Measurements from ENCODE around the gene SPPL3. TPM values are rescaled to one million over a fixed set of nuclear protein-coding genes. Genes with fewer than 3 reads are reported as not detected.

Gene SPPL3
- total RNA-seq, 4 donors from 2014 or later = 25.7 to 37.5 (median 34.7) TPM

GRCh38 chr12:120932058-120932457 is 27.9 kb upstream of the SPPL3 start:
- H3K36me3 ChIP-seq = no peaks in the 10 kb centered on the region
- no peak overlapping the region for H3K4me3 ChIP-seq (replicated peaks in 1 of 3)
- H3K27ac ChIP-seq = no peak overlapping the region
- DNase-seq = no peak
- H3K9me3 ChIP-seq = no peaks in the 10 kb centered on the region
- H3K4me1 ChIP-seq = peaks cover 7 to 8% of the 10 kb centered on the region in 2 donors
- intact Hi-C loops (cut with DNase I) = no loop called here
- WGBS, 2 donors = 81 to 83% methylated on average over 7 of the region's 7 CpGs
- TF ChIP-seq POLR2A (IDR thresholded peaks at IDR 0.05) = no peak
- TF ChIP-seq, protein P1, sequence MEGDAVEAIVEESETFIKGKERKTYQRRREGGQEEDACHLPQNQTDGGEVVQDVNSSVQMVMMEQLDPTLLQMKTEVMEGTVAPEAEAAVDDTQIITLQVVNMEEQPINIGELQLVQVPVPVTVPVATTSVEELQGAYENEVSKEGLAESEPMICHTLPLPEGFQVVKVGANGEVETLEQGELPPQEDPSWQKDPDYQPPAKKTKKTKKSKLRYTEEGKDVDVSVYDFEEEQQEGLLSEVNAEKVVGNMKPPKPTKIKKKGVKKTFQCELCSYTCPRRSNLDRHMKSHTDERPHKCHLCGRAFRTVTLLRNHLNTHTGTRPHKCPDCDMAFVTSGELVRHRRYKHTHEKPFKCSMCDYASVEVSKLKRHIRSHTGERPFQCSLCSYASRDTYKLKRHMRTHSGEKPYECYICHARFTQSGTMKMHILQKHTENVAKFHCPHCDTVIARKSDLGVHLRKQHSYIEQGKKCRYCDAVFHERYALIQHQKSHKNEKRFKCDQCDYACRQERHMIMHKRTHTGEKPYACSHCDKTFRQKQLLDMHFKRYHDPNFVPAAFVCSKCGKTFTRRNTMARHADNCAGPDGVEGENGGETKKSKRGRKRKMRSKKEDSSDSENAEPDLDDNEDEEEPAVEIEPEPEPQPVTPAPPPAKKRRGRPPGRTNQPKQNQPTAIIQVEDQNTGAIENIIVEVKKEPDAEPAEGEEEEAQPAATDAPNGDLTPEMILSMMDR (IDR thresholded peaks at IDR 0.05) = no peak
- no peaks in the 10 kb centered on the region for H3K27me3 ChIP-seq

GRCh38 chr12:120930032-120930431 is 25.9 kb upstream of the SPPL3 start:
- no peak for DNase-seq
- TF ChIP-seq POLR2A (IDR thresholded peaks at IDR 0.05) = no peak
- TF ChIP-seq, protein P1 (IDR thresholded peaks at IDR 0.05) = no peak
- no peak overlapping the region for H3K4me3 ChIP-seq (replicated peaks in 1 of 3)
- no peaks in the 10 kb centered on the region for H3K9me3 ChIP-seq
- peaks cover 7 to 8% of the 10 kb centered on the region in 2 donors for H3K4me1 ChIP-seq
- no peak overlapping the region for H3K27ac ChIP-seq
- 82 to 89% methylated on average over 5 of the region's 5 CpGs for WGBS, 2 donors
- H3K27me3 ChIP-seq = no peaks in the 10 kb centered on the region
- H3K36me3 ChIP-seq = no peaks in the 10 kb centered on the region
- intact Hi-C loops (cut with DNase I) = no loop called here

DNA sequence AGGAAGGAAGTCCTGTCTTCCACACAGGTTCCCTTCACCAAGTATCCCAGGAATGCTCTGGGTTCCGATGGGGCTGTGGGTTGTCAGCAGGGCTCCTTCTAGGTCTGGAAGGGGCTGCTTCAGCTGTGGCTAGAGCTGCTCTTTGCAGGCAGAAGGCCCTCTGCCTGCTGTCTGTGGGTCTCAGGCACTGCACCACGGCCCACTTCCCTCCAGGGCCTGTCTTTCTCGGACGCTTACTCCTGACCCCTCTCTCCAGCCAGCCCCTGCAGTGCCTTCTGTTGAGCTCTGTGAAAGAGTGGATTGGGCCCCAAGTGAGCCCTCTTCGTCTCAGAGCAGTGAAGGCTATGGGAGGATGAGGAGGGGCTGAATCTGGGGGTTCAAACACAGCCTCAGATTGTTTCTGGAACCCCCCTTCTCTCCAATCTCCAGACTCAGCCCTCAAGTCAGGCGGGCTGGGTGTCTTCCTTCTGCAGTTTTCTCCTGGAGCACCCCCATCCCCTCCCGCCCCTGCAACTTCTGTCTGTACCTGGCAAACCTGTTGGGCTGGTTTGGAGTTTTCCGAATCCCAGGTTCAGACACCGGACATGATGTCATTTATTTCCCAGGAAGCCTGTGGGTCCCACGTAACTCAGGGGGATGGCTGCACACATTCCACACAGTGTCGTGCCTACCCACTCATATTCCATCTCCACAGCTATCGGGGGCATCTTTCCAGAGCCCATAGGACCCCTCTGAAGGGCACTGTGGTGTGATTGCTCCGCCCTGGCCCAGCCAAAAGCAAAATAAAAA is 24.9 kb upstream of the SPPL3 start:
- 40 to 54% methylated on average over 13 of the region's 13 CpGs for WGBS, 2 donors
- peaks cover 7 to 8% of the 10 kb centered on the region in 2 donors for H3K4me1 ChIP-seq
- TF ChIP-seq POLR2A (IDR thresholded peaks at IDR 0.05) = no peak
- TF ChIP-seq, protein P1 (IDR thresholded peaks at IDR 0.05) = no peak
- H3K9me3 ChIP-seq = no peaks in the 10 kb centered on the region
- peak overlapping the region in 2 of 3 donors; percentile 6 to 45 for H3K27ac ChIP-seq
- no peaks in the 10 kb centered on the region for H3K27me3 ChIP-seq
- intact Hi-C loops (cut with DNase I) = no loop called here
- no peak overlapping the region for H3K4me3 ChIP-seq (replicated peaks in 1 of 3)
- no peaks in the 10 kb centered on the region for H3K36me3 ChIP-seq
- peak; percentile 78 to 81 for DNase-seq

GRCh38 chr12:120925740-120926563 is 21.8 kb upstream of the SPPL3 start:
- intact Hi-C loops (cut with DNase I) = no loop called here
- H3K9me3 ChIP-seq = no peaks in the 10 kb centered on the region
- no peaks in the 10 kb centered on the region for H3K36me3 ChIP-seq
- peaks cover 7 to 8% of the 10 kb centered on the region in 2 donors for H3K4me1 ChIP-seq
- no peak overlapping the region for H3K27ac ChIP-seq
- H3K27me3 ChIP-seq = no peaks in the 10 kb centered on the region
- TF ChIP-seq POLR2A (IDR thresholded peaks at IDR 0.05) = no peak
- TF ChIP-seq, protein P1 (IDR thresholded peaks at IDR 0.05) = no peak
- DNase-seq = no peak
- 81 to 85% methylated on average over 13 to 14 of the region's 15 CpGs for WGBS, 2 donors
- H3K4me3 ChIP-seq (replicated peaks in 1 of 3) = no peak overlapping the region

- Histone ChIP-seq H3K27ac (no peak overlapping the region), H3K4me1 (no peaks in the 10 kb centered on the region), H3K9me3 (no peaks in the 10 kb centered on the region), H3K36me3 (no peaks in the 10 kb centered on the region), H3K4me3 (replicated peaks in 1 of 3) (no peak overlapping the region), H3K27me3 (no peaks in the 10 kb centered on the region)
- intact Hi-C loops (cut with DNase I) = no loop called here
- DNase-seq = no peak
- 53 to 72% methylated on average over 3 of the region's 3 CpGs for WGBS, 2 donors
- no peak for TF ChIP-seq POLR2A (IDR thresholded peaks at IDR 0.05)
Observed at GRCh38 chr12:120922279-120922678, 18.1 kb upstream of the SPPL3 start.
